Liver (tissue), 9 donors: ENCODE measurements around the gene PCDH9. TPM values are rescaled to one million over a fixed set of nuclear protein-coding genes. Genes with fewer than 3 reads are reported as not detected.

Source experiments
- DNase-seq: peaks from one replicate; pipeline ENCODE4 v3.0.0-alpha.2; 2017; ENCODE audit warnings: low spot score
- H3K27ac ChIP-seq, 2 donors: one replicate each; pipeline ENCODE4 v1.7.0; 2013; ENCODE audit warnings: inconsistent platforms in 2 of 2, low read length in 2 of 2, control low read depth in 1 of 2, low read depth in 1 of 2, mild to moderate bottlenecking in 1 of 2
- H3K27me3 ChIP-seq, 4 donors: one replicate each; pipeline versions ENCODE4 v1.6.1 to v1.7.0; 2013; ENCODE audit warnings: low read length in 3 of 4, inconsistent platforms in 1 of 4, mild to moderate bottlenecking in 1 of 4, moderate library complexity in 1 of 4; ENCODE audit not compliant: control insufficient read depth in 4 of 4, insufficient read depth in 4 of 4
- H3K36me3 ChIP-seq, 4 donors: one replicate each; pipeline versions ENCODE4 v1.6.1 to v1.7.0; 2013; ENCODE audit warnings: low read length in 3 of 4, mild to moderate bottlenecking in 3 of 4, low read depth in 1 of 4, moderate library complexity in 1 of 4; ENCODE audit not compliant: control insufficient read depth in 4 of 4, insufficient read depth in 3 of 4
- H3K4me1 ChIP-seq, 4 donors: one replicate each; pipeline versions ENCODE4 v1.6.1 to v1.7.0; 2013; ENCODE audit warnings: low read length in 3 of 4, mild to moderate bottlenecking in 3 of 4, moderate library complexity in 1 of 4; ENCODE audit not compliant: control insufficient read depth in 4 of 4, insufficient read depth in 4 of 4
- H3K4me3 ChIP-seq, 3 donors: one replicate each; pipeline versions ENCODE4 v1.6.1 to v1.7.0; 2013; ENCODE audit warnings: low read length in 3 of 3, control low read depth in 1 of 3, low read depth in 1 of 3, mild to moderate bottlenecking in 1 of 3
- H3K9ac ChIP-seq, 2 donors: one replicate each; pipeline ENCODE4 v1.7.0; 2013; ENCODE audit warnings: low read length in 2 of 2, mild to moderate bottlenecking in 2 of 2, moderate library complexity in 2 of 2, control low read depth in 1 of 2, low read depth in 1 of 2
- H3K9me3 ChIP-seq, 4 donors: one replicate each; pipeline versions ENCODE4 v1.6.1 to v1.7.0; 2013; ENCODE audit warnings: low read length in 3 of 4; ENCODE audit not compliant: control insufficient read depth in 4 of 4
- EGR1 ChIP-seq, 2 donors: IDR thresholded peaks; 2 replicates each; pipeline ENCODE4 v1.6.1; 2016 to 2018; ENCODE audit warnings: antibody characterized with exemption in 2 of 2, low read depth in 2 of 2
- FOXA1 ChIP-seq: IDR thresholded peaks from 2 replicates; pipeline ENCODE4 v1.6.1; 2016; ENCODE audit warnings: antibody characterized with exemption
- FOXA2 ChIP-seq: IDR thresholded peaks from 2 replicates; pipeline ENCODE4 v1.6.1; 2016; ENCODE audit warnings: antibody characterized with exemption
- GABPA ChIP-seq, 2 donors: IDR thresholded peaks in 1 of 2; conservative IDR thresholded peaks in 1 of 2; 2 replicates each; pipeline ENCODE4 v1.6.1; 2016; ENCODE audit warnings: antibody characterized with exemption in 2 of 2, mild to moderate bottlenecking in 1 of 2, moderate library complexity in 1 of 2
- HNF4A ChIP-seq, 2 donors: conservative IDR thresholded peaks; 2 replicates each; pipeline ENCODE4 v1.6.1; 2016; ENCODE audit warnings: antibody characterized with exemption in 2 of 2, mild to moderate bottlenecking in 2 of 2
- HNF4G ChIP-seq: IDR thresholded peaks from 2 replicates; pipeline ENCODE4 v1.6.1; 2016; ENCODE audit warnings: antibody characterized with exemption
- JUND ChIP-seq, 2 donors: IDR thresholded peaks; 2 replicates each; pipeline ENCODE4 v1.6.1; 2016; ENCODE audit warnings: antibody characterized with exemption in 2 of 2
- MAX ChIP-seq: IDR thresholded peaks from 2 replicates; pipeline ENCODE4 v1.6.1; 2016; ENCODE audit warnings: antibody characterized with exemption
- NR2F2 ChIP-seq: IDR thresholded peaks from 2 replicates; pipeline ENCODE4 v1.6.1; 2016; ENCODE audit warnings: antibody characterized with exemption
- RAD21 ChIP-seq, 2 donors: IDR thresholded peaks; 2 replicates each; pipeline ENCODE4 v1.6.1; 2016; ENCODE audit warnings: antibody characterized with exemption in 2 of 2, mild to moderate bottlenecking in 2 of 2
- REST ChIP-seq: IDR thresholded peaks from 2 replicates; pipeline ENCODE4 v1.6.1; 2016; ENCODE audit warnings: antibody characterized with exemption, mild to moderate bottlenecking
- RXRA ChIP-seq, 2 donors: IDR thresholded peaks; 2 replicates each; pipeline ENCODE4 v1.6.1; 2017 to 2018; ENCODE audit warnings: antibody characterized with exemption in 2 of 2, mild to moderate bottlenecking in 1 of 2
- SP1 ChIP-seq: IDR thresholded peaks from 2 replicates; pipeline ENCODE4 v1.6.1; 2018; ENCODE audit warnings: antibody characterized with exemption, mild to moderate bottlenecking
- TAF1 ChIP-seq: conservative IDR thresholded peaks from 2 replicates; pipeline ENCODE4 v1.6.1; 2016; ENCODE audit warnings: antibody characterized with exemption, mild to moderate bottlenecking
- YY1 ChIP-seq: IDR thresholded peaks from 2 replicates; pipeline ENCODE4 v1.6.1; 2016; ENCODE audit warnings: antibody characterized with exemption, mild to moderate bottlenecking
- WGBS: extraction: QIAGEN DNeasy Blood & Tissue Kit; methylation state at CpG from one replicate; pipeline ENCODE4 v1.1.7; 2013; 5-methylcytosine and 5-hydroxymethylcytosine counted together
- polyA plus RNA-seq, 2 donors: library from polyadenylated mRNA; stranded (reverse) in 1 of 2; unstranded in 1 of 2; fragments of 200-250 nt in 1 of 2; fragments of >200 nt in 1 of 2; fragmentation: Nextera tagmentation in 1 of 2; extraction: Ambion mirVana in 1 of 2; gene quantifications; one replicate each; pipeline versions ENCODE4 v1.2.1 to v1.2.3, GENCODE V29; 2013 to 2015
- total RNA-seq, 2 donors: library from RNA; depleted of rRNA; stranded (reverse); fragments of >200 nt; gene quantifications; one replicate each; pipeline ENCODE4 v1.2.3, GENCODE V29; 2014
- TF ChIP-seq, protein P1 (sequence below): IDR thresholded peaks from 2 replicates; pipeline ENCODE4 v1.6.1; 2016; ENCODE audit warnings: antibody characterized with exemption
- TF ChIP-seq, protein P2 (sequence below): IDR thresholded peaks from 2 replicates; pipeline ENCODE4 v1.6.1; 2016; ENCODE audit warnings: antibody characterized with exemption
- TF ChIP-seq, protein P3 (sequence below): fragments of 150-350 bp; IDR thresholded peaks from 2 replicates; pipeline ENCODE4 v1.5.1; 2017; ENCODE audit warnings: improper control_type of control experiment, low read depth, low read length; ENCODE audit not compliant: missing input control
- donor health status: healthy.
- donor health status: healthy.
- donor health status: healthy.
- donor health status: healthy.
- donor health status: healthy.

The PCDH9 gene
- total and polyA plus RNA-seq, 4 donors: 0.90 to 4.0 (median 2.2) TPM

DNA sequence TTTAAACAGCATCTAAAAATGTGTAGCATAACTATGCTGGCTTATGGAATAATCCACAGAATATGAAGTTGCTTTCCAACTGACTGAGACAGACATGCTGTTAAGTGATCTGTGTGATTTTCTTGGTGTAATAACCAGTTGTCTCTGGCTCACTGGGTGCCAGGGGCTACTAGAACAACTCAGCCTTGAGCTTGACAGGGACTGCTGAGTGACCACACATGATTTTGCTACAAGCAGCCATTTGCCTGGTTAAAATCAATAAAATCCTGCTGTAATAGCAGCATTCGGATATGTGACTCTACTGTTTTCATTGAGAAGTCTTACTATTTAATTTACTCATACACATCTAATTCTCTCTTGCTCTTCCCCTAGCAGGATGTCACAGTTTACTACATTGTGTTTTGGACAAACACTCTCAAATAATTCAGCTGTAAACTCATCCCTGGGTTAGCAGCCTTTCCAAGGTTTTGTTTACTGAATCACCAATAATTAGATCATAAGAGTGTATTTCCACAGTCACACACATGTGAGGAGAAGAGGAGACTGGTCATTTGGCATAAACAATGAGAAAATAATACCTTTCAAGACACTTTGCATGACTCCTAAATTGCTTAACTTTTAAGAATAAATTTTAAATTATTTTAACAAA, 426.2 kb downstream of the PCDH9 start:
- H3K9me3 ChIP-seq: no peaks in the 10 kb centered on the region
- no peaks in the 10 kb centered on the region for H3K4me1 ChIP-seq
- no peak overlapping the region for H3K4me3 ChIP-seq
- WGBS: 58% methylated on average over 1 of the region's 1 CpG
- DNase-seq: no peak
- peaks cover 0 to 3% (median under 1%) of the 10 kb centered on the region in 4 donors for H3K27me3 ChIP-seq
- TF ChIP-seq YY1 (no peak), HNF4A (conservative IDR thresholded peaks at IDR 0.05) (no peak), REST (no peak), FOXA2 (no peak), GABPA (IDR thresholded peaks at IDR 0.05 in 1 of 2, conservative IDR thresholded peaks at IDR 0.05 in 1 of 2) (no peak), FOXA1 (no peak), NR2F2 (no peak), MAX (no peak), SP1 (no peak), HNF4G (no peak), TAF1 (no peak), RAD21 (IDR thresholded peaks at IDR 0.05) (no peak), JUND (IDR thresholded peaks at IDR 0.05) (no peak), EGR1 (IDR thresholded peaks at IDR 0.05; ENCODE audit: low read depth in 2 of 2) (no peak), RXRA (IDR thresholded peaks at IDR 0.05) (no peak)
- TF ChIP-seq, protein P1, sequence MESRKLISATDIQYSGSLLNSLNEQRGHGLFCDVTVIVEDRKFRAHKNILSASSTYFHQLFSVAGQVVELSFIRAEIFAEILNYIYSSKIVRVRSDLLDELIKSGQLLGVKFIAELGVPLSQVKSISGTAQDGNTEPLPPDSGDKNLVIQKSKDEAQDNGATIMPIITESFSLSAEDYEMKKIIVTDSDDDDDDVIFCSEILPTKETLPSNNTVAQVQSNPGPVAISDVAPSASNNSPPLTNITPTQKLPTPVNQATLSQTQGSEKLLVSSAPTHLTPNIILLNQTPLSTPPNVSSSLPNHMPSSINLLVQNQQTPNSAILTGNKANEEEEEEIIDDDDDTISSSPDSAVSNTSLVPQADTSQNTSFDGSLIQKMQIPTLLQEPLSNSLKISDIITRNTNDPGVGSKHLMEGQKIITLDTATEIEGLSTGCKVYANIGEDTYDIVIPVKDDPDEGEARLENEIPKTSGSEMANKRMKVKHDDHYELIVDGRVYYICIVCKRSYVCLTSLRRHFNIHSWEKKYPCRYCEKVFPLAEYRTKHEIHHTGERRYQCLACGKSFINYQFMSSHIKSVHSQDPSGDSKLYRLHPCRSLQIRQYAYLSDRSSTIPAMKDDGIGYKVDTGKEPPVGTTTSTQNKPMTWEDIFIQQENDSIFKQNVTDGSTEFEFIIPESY: no peak
- TF ChIP-seq, protein P2, sequence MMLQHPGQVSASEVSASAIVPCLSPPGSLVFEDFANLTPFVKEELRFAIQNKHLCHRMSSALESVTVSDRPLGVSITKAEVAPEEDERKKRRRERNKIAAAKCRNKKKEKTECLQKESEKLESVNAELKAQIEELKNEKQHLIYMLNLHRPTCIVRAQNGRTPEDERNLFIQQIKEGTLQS: no peak
- TF ChIP-seq, protein P3, sequence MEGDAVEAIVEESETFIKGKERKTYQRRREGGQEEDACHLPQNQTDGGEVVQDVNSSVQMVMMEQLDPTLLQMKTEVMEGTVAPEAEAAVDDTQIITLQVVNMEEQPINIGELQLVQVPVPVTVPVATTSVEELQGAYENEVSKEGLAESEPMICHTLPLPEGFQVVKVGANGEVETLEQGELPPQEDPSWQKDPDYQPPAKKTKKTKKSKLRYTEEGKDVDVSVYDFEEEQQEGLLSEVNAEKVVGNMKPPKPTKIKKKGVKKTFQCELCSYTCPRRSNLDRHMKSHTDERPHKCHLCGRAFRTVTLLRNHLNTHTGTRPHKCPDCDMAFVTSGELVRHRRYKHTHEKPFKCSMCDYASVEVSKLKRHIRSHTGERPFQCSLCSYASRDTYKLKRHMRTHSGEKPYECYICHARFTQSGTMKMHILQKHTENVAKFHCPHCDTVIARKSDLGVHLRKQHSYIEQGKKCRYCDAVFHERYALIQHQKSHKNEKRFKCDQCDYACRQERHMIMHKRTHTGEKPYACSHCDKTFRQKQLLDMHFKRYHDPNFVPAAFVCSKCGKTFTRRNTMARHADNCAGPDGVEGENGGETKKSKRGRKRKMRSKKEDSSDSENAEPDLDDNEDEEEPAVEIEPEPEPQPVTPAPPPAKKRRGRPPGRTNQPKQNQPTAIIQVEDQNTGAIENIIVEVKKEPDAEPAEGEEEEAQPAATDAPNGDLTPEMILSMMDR: no peak
- H3K9ac ChIP-seq: no peak overlapping the region
- no peaks in the 10 kb centered on the region for H3K36me3 ChIP-seq
- H3K27ac ChIP-seq: no peak overlapping the region
